Ishikawa (cell line): ENCODE data around the gene YTHDC1.

Experiments used
- CEBPB ChIP-seq: IDR thresholded peaks from 2 replicates; pipeline ENCODE4 v1.6.1; 2012
- EGR1 ChIP-seq: IDR thresholded peaks from 2 replicates; pipeline ENCODE4 v1.6.1; 2012
- EP300 ChIP-seq: IDR thresholded peaks from 2 replicates; pipeline ENCODE4 v1.6.1; 2012; ENCODE audit warnings: borderline replicate concordance
- FOXM1 ChIP-seq: IDR thresholded peaks from 2 replicates; pipeline ENCODE4 v1.6.1; 2012; ENCODE audit warnings: low read depth, borderline replicate concordance
- NFIC ChIP-seq: IDR thresholded peaks from 2 replicates; pipeline ENCODE4 v1.6.1; 2012
- RAD21 ChIP-seq: IDR thresholded peaks from 2 replicates; pipeline ENCODE4 v1.6.1; 2012; ENCODE audit warnings: low read depth
- REST ChIP-seq: IDR thresholded peaks from 2 replicates; pipeline ENCODE4 v1.6.1; 2012; ENCODE audit warnings: low read depth, mild to moderate bottlenecking
- TAF1 ChIP-seq: IDR thresholded peaks from 2 replicates; pipeline ENCODE4 v1.6.1; 2012; ENCODE audit warnings: low read depth, mild to moderate bottlenecking
- YY1 ChIP-seq: IDR thresholded peaks from 2 replicates; pipeline ENCODE4 v1.6.1; 2012; ENCODE audit warnings: low read depth
- TF ChIP-seq, protein P1 (sequence below): IDR thresholded peaks from 2 replicates; pipeline ENCODE4 v1.6.1; 2012

DNA sequence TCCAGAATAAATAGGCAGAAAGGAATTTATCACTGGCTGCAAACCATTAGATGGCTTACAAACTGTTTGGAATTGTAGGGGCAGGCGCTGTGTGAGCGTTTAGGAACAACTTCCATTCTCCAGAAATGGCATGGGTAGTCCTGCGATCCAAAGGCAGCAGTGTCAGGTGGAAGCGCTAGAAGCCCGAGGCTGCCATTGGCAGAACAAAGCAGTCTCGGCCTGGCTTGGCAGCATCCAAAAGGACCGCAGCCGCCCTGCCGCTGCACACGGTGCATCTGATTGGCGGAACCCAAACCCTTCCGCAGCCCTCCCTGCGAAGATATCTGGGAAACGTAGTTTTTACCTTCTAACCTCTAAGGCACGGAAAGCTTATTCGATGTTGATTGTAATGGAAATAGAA lies 23.6 kb upstream of the YTHDC1 start:
- no peak for TF ChIP-seq REST
- TF ChIP-seq EGR1, result no peak
- TF ChIP-seq CEBPB, result no peak
- no peak for TF ChIP-seq FOXM1
- TF ChIP-seq NFIC, result no peak
- TF ChIP-seq RAD21, result no peak
- TF ChIP-seq TAF1, result no peak
- TF ChIP-seq EP300, result no peak
- TF ChIP-seq YY1, result no peak
- TF ChIP-seq, protein P1, sequence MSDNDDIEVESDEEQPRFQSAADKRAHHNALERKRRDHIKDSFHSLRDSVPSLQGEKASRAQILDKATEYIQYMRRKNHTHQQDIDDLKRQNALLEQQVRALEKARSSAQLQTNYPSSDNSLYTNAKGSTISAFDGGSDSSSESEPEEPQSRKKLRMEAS, result no peak
